CD4-positive, alpha-beta T cell treated with Interleukin-17A for 1 hour (primary cell): ENCODE results near the gene MYD88.

Experiments used
- DNase-seq: peaks from one replicate; pipeline ENCODE4 v3.0.0-alpha.2; 2020

The MYD88 gene

GRCh38 chr3:38168151-38169026 is 29.9 kb downstream of the MYD88 start:
- no peak for DNase-seq

- no peak for DNase-seq
Measured at GRCh38 chr3:38169027-38169317, 30.5 kb downstream of the MYD88 start.

GRCh38 chr3:38170722-38171121 is 32.3 kb downstream of the MYD88 start:
- DNase-seq, result no peak

GRCh38 chr3:38171622-38172021 is 33.2 kb downstream of the MYD88 start:
- DNase-seq, result no peak

- DNase-seq, result no peak
Measured at GRCh38 chr3:38173834-38174418, 35.5 kb downstream of the MYD88 start.

GRCh38 chr3:38177181-38177580 is 38.7 kb downstream of the MYD88 start:
- no peak for DNase-seq

- no peak for DNase-seq
Measured at GRCh38 chr3:38186781-38187180, 48.3 kb downstream of the MYD88 start.

GRCh38 chr3:38190481-38190881 is 52.0 kb downstream of the MYD88 start:
- no peak for DNase-seq
